H1 (cell line): ENCODE measurements around the gene SVIP. TPM values are rescaled to one million over a fixed set of nuclear protein-coding genes. Genes with fewer than 3 reads are reported as not detected.

Experiments used
- ATF2 ChIP-seq: IDR thresholded peaks from 2 replicates; pipeline ENCODE4 v1.6.1; 2012; ENCODE audit warnings: low read length, inconsistent platforms
- KDM1A ChIP-seq: fragments of 200-600, 300-600 bp; sonication (generic); IDR thresholded peaks from 2 replicates; pipeline ENCODE4 v1.7.1; 2016; ENCODE audit warnings: mild to moderate bottlenecking, low read length, borderline replicate concordance
- PHF8 ChIP-seq: fragments of 200-600 bp; sonication (generic); conservative IDR thresholded peaks from 2 replicates; pipeline ENCODE4 v1.7.1; 2012; ENCODE audit warnings: low read depth, mild to moderate bottlenecking, inconsistent platforms, low read length, moderate library complexity
- RNF2 ChIP-seq: fragments of 200-900, 300-1000 bp; sonication (generic); IDR thresholded peaks from 2 replicates; pipeline ENCODE4 v1.7.1; 2016; ENCODE audit warnings: borderline replicate concordance, low read depth, mild to moderate bottlenecking, antibody characterized with exemption, low read length; ENCODE audit not compliant: poor library complexity, severe bottlenecking; ENCODE audit errors: missing control alignments
- TAF7 ChIP-seq: optimal IDR thresholded peaks from 2 replicates; pipeline ENCODE3; 2011; ENCODE audit warnings: low read depth, mild to moderate bottlenecking, inconsistent platforms, low read length, moderate library complexity, borderline replicate concordance
- USF2 ChIP-seq: IDR thresholded peaks from 2 replicates; pipeline ENCODE4 v1.6.1; 2011; ENCODE audit warnings: low read length, improper control_type of control experiment
- YY1 ChIP-seq: IDR thresholded peaks from 2 replicates; pipeline ENCODE4 v1.6.1; 2011; ENCODE audit warnings: low read depth, mild to moderate bottlenecking, low read length
- polyA plus RNA-seq, 7 experiments: library from polyadenylated mRNA; depleted of rRNA in 3 of 7; stranded (reverse) in 5 of 7; unstranded in 2 of 7; fragments of >200 nt in 5 of 7; fragments of 200-250 nt in 2 of 7; gene quantifications; 1 replicate in 5 of 7; 2 replicates in 1 of 7; 4 replicates in 1 of 7; pipeline versions ENCODE4 v1.2.1 to v1.2.3, GENCODE V29; 2011 to 2013; ENCODE audit warnings: missing spikeins in 2 of 7, mixed read lengths in 2 of 7
- total RNA-seq: library from RNA; stranded (reverse); fragmentation: NEBNext Ultra II Directional; extraction: Animal tissue kit (Norgen Biotek cat#: 25700); gene quantifications from 2 replicates; pipeline ENCODE4 v1.2.1, GENCODE V29; 2021

SVIP gene
- total and polyA plus RNA-seq, 2 of the 8 experiments (the other 6 are each of a cell fraction or from before 2014, with no cell fraction given) = 1.2 to 11.4 TPM

- TF ChIP-seq KDM1A (no peak), ATF2 (no peak), PHF8 (no peak), RNF2 (no peak), TAF7 (no peak), YY1 (no peak), USF2 (no peak)
Measured at GRCh38 chr11:22808571-22809197, 20.9 kb downstream of the SVIP start (continued).
